GM21447 (cell line): ENCODE data around the gene TRPV6.
A peak's percentile ranks its signal among the peaks of the same experiment; 100 is the strongest.

Experiments
- ATAC-seq: cut with Tn5 transposase; IDR thresholded peaks from one replicate; pipeline ENCODE4 v1.9.1; 2021; ENCODE audit not compliant: unreplicated experiment

Gene TRPV6

DNA sequence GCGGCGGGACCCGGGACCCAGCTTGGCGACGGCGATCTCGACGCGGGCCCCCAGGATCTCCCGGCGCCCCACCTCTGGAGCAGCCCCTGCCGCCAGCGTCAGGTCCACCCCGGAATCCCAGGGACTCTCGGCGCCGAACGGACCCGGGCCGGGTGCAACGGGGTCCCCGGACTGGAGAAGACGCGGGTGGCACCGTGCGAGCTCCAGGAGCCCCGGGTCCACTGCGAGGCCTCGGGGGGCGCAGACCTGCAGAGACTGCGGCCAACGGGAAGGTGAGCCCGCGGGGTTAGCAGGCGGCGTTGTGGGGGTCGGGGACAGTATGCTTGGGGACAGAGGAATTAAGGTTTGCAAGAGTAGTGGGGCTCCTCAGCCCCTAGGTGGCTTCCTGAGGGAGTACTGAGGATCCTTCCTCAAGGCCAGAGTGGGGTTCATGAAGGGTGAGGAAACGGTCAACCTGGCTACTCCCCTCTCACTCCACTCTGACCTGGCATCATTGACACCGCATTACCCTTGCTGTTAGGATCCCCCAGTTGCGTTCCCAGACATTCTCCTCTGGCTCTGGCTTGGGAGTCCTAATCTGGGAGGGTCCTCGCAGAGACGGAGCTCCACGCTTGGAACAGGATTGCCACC lies 30.3 kb downstream of the TRPV6 start:
- ATAC-seq, result no peak

DNA sequence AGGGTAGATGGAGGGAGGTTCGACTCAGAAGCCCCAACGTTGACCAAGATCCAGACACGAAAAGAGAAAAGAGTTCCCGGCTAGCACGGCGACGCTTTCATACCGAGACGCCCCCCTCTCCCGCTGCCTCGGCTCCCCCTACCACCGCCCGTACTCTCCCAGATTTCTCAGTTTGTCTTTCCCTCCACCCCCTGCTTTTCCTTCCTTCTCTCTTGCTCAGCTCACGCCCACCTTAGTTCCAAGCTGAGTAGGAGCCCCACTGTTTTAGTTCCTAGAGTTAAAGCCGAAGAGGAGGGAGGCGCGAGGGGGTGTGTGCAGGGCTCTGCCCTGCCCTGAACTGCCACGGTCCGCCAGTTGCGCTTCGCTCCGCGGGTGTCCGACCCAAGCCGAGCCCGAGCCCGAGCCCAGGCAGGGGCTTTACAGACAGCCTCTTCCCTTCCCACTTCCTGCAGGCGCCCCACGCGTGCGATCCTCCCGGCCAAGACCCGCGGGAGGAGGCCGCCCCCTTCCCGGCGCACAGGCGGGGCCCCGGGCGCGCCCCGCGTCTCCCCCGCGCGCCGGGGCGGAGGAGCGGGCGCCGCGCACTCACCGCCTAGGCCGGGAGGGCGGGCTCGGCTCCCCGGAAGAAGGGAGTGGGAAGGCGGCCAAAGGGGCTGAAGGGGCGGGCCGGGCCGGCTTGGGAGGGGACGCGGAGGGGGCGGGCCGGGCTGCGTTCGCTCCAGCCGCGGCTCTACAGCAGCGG lies 31.0 kb downstream of the TRPV6 start, which contains the start of gene EPHB6:
Gene EPHB6, plus strand, starts transcription at position 705 of the 742 bp plus-strand sequence. CDS start 8,152 bp downstream, outside the sequence.
- ATAC-seq, result peak; percentile 59

DNA sequence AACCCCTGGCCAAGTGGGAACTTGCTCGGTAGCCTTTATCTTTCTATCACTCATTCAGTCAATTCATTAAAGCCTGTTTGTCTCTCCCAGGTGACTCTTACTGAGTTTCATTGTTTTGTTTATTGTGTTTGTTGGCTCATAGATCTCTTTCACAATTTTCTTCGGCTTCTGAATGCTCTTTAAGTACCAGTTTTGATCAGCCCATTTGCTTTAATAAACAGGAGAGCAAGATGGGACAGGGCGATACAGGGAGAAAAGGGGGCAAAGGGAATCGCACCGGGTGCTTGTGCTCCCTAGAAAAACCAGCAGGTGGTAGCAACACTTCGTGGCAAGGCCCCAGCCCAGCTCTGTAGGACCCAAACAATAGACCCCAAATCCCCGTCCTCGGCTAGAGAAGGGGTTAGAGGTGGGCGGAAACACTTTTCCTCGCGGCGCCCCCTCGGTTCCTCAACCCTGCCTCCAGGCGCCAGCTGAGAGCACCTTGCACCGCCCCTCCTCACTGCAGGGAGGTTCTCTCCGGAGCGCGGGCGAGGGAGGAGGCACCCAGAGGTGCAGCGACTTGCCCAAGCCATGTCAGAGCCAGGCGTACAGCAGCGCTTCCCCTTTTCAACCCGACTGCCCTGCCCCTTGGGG lies 31.7 kb downstream of the TRPV6 start:
- peak; percentile 81 for ATAC-seq

DNA sequence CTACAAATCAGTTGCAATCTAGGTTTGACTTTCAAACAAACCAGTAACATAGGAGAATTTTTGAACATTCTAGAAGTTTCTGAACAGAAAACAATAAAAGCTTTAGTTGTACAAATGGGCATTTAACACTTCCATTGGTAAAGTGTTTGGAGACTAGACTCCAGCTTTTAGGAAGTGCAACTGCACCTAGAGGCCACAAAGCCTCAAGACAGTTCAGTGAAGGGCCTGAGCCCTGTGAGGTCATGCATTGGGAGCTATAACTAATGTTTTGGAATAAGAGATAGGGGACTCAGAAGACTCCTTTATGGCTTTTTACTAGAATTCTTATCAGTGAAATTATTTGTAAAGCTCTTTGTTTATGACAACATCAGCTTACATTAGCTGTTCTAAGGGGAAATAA lies 33.6 kb downstream of the TRPV6 start:
- no peak for ATAC-seq

DNA sequence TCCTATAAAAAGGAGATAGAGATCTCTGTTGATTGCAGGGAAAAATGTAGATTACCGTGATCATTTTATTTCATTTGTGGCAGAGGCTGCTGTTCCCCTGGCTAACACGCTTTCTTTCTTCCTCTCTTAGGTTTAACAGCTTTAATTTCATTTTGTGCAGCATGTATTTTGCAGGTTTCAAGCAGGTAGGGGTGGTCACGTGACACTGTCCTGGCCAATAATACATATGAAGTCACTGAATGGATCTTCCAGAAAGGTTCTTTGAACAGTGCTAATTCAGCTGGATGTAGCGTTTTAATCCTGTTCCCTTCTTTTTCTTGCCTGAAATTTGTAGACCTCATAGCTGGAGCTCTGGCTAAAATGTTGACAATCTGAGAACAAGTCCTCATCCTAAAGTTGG lies 34.3 kb downstream of the TRPV6 start:
- no peak for ATAC-seq

DNA sequence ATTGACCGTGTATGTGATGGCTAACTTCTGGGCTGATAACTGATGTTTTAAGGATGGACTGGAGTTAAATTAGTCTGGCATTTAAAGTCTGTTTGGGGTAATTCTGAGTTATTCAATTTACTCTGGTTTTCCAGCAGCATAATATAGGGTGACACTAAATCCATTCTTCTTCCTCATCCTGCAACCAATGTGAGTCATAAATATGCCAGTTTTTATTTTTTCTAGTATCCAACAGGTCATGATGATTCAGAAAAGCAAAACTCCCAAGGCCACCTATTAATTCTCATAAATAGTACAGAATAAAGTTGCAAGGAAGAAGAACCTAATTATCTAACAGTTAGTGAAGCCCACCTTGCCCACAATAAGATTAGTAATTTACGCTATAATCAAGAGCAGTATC lies 38.2 kb downstream of the TRPV6 start:
- no peak for ATAC-seq

DNA sequence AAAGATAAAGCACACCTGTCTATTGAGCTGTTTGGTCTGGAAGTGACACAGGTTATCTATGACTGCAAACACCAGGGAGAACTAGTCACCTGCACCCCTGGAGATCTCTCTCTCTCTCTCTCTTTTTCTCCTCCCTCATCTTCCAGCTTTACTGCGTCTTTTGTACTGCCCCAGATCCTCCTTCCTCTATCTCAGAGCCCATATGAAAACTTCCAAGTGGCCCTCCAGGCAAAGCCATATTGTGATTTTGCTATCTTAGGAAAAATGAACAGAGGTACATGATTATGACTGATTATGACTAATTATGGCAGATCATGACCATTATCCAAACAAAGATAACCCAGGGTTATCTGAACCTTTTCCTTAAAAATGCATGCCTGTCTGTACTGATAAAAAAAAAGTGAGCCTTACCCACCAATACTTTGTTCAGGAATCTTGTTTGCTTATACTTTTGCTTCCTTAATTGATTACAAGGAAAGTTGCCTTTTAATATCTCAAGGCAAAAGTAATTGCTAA lies 43.2 kb downstream of the TRPV6 start:
- ATAC-seq, result no peak

DNA sequence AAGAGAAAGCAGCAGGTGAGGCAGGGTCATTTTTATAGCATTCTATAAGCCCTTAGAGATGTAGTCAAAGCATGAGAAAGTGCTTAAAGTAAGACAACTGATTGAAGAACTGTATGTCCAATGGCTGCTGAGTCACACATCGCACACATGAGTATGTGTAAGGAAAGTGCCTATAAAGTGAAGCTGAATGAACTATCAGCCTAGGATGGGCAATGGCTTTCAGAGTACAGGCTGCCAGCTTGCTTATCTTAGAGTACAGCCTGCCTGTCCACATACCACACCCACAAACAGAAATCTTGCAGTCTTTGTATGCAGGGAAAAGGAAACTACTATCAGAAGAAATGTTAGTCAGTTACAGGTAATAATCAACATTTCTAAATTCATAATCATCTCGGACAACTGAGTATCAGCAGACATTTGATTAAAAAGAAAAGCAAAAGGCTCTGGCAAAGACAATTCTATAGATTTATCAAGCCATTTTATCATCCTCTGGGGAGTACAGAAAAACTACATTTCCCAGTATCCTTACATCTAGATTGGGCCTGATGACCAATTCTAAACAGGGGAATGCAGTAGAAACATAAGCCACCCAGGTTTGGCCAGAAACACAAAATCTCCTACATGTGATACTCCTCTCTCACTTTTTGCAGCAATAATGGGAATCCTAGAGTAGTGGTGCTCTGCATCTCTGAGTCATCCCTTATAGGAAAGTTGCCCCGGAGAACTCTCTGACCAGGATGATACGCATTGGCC lies 46.9 kb downstream of the TRPV6 start:
- no peak for ATAC-seq

DNA sequence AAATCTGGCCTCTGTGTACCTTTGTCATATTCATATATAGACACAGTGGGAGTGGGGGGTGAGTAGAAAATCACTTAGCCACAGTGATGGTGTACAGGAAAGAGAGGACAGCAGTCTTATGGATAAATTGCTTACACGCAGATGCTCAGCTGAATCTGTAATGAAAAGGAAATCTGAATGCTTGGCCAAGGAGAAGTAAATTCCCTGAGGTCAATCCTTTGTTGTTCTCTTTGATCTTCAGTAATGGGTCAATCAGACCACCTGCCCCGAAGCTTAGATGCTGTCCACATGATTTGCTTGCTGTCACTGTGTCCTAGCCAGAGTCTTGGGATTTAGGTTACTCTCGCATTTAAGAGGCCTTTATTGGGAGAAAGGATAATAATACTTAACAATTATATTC lies 49.1 kb downstream of the TRPV6 start:
- no peak for ATAC-seq

DNA sequence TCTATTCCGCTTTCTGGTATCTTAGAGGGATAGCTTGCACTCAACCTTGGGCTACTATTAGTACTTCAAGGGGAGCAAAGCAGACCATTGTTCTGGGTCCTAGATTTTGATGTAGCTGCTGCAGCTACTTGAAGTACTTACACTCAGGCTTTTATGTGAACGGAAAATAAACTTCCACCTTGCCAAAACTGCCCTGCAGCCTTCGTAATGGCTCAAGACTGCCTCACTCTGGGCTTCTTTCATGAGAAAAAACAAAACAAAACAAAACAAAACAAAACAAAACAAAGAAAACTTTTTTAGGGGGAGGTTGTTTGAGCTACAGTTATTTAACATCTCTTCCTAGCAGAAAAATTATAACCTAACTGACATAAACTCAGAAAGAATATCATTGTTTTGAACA lies 50.1 kb downstream of the TRPV6 start:
- ATAC-seq, result no peak

DNA sequence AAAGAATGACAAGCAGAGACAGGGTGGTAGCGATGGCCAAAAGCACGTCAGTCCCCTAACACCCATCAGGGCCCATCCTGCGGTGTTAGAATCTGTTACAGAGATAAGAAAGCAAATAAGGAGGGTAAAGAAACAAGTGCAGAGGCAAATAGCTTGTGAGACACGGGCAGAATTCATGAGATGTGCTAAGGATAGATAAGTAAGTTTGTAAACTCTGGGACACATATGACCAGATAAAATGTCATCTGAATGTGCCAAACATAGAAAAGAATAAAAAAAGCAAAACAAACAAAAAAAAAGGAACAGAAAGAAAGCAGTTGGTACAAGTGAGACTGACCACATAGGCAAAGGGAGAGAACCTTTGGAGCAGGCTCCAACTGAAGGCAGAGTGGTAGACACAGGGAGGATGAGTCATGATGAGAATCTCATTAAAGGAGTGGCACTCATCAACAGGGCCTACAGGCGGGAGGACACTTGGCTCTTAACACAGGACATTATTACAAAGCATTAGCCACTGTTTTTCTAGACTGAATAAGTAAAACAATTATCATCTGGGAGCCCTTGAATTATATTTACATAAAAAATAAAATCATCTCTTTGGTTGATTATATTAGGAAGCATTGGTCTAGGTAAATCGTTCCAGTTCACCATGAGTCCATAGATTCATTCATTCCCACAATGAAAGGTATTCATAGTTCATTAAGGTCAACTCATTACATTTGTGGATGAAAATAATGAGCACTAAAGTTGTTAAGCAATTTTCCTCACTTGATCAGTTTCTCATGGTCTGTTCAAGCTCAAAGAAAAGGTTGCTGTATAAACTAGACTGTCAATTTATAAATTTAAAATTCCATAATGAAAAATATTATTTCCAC lies 52.1 kb downstream of the TRPV6 start:
- ATAC-seq, result peak; percentile 86

DNA sequence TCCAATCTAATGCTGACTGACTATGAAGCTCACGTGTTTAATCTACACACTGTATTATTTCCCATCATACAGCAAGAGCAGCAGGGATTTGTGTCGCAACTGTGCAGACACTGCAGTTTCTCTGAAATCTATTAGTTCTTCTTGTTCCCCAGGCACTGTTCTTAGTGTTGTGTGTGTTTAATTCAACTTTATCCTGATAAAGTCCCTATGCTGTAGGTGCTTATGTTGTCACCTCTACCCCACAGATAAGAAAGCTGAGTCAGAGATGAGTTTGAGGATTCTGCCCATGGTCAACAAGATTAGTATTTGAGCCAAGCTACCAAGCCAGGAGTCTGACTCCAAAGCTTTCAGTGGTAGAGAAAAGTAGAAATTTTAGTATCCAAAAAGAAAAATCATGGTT lies 53.1 kb downstream of the TRPV6 start:
- ATAC-seq, result no peak

DNA sequence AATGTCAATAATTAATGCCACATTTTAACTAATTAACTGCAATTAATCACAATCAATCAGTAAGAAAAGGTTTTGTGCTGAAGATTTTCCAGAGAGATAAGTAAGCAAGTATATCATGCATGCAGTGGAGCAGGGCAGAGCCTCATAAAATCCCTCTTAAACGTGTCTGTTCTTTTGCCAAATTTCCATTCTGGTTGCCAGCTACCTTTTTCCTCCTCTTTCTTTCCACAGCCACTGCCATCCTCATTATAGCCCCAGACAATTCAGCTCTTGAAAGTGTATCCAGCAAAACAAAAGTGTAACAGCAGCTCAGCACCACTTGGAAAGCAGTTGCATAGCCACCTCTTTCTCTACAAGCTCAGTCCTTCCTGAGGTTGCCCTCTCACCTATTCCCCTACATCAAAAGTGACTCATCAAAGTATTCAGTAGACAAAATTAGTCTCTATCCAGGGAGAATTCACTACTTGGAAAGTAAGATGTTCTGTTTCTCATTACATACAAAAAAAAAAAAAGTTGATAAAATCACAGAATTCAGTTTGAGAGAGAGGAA lies 57.5 kb downstream of the TRPV6 start:
- ATAC-seq, result no peak

DNA sequence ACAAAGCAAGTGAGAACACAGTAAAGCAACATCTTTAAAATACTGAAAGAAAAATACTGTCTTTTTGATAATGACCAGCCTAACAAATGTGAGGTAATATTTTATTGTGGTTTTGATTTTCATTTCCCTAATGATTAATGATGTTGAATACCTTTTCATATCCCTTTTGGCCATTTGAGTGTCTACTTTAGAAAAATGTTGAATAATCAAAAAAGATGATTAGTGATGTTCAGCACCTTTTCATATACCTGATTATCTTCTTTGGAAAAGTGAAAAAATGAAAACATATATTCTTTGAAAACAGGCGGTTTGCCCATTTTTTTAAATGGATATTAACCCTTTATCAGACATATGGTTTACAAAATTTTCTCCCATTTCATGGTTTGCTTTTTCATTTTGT lies 62.8 kb downstream of the TRPV6 start:
- no peak for ATAC-seq
